Liver (tissue), 9 donors: ENCODE results near the gene PLA2G15. TPM values are rescaled to one million over a fixed set of nuclear protein-coding genes. Genes with fewer than 3 reads are reported as not detected.

Experiments used
- DNase-seq: peaks from one replicate; pipeline ENCODE4 v3.0.0-alpha.2; 2017; ENCODE audit warnings: low spot score
- H3K27ac ChIP-seq, 2 donors: one replicate each; pipeline ENCODE4 v1.7.0; 2013; ENCODE audit warnings: inconsistent platforms in 2 of 2, low read length in 2 of 2, control low read depth in 1 of 2, low read depth in 1 of 2, mild to moderate bottlenecking in 1 of 2
- H3K27me3 ChIP-seq, 4 donors: one replicate each; pipeline versions ENCODE4 v1.6.1 to v1.7.0; 2013; ENCODE audit warnings: low read length in 3 of 4, inconsistent platforms in 1 of 4, mild to moderate bottlenecking in 1 of 4, moderate library complexity in 1 of 4; ENCODE audit not compliant: control insufficient read depth in 4 of 4, insufficient read depth in 4 of 4
- H3K36me3 ChIP-seq, 4 donors: one replicate each; pipeline versions ENCODE4 v1.6.1 to v1.7.0; 2013; ENCODE audit warnings: low read length in 3 of 4, mild to moderate bottlenecking in 3 of 4, low read depth in 1 of 4, moderate library complexity in 1 of 4; ENCODE audit not compliant: control insufficient read depth in 4 of 4, insufficient read depth in 3 of 4
- H3K4me1 ChIP-seq, 4 donors: one replicate each; pipeline versions ENCODE4 v1.6.1 to v1.7.0; 2013; ENCODE audit warnings: low read length in 3 of 4, mild to moderate bottlenecking in 3 of 4, moderate library complexity in 1 of 4; ENCODE audit not compliant: control insufficient read depth in 4 of 4, insufficient read depth in 4 of 4
- H3K4me3 ChIP-seq, 3 donors: one replicate each; pipeline versions ENCODE4 v1.6.1 to v1.7.0; 2013; ENCODE audit warnings: low read length in 3 of 3, control low read depth in 1 of 3, low read depth in 1 of 3, mild to moderate bottlenecking in 1 of 3
- H3K9ac ChIP-seq, 2 donors: one replicate each; pipeline ENCODE4 v1.7.0; 2013; ENCODE audit warnings: low read length in 2 of 2, mild to moderate bottlenecking in 2 of 2, moderate library complexity in 2 of 2, control low read depth in 1 of 2, low read depth in 1 of 2
- H3K9me3 ChIP-seq, 4 donors: one replicate each; pipeline versions ENCODE4 v1.6.1 to v1.7.0; 2013; ENCODE audit warnings: low read length in 3 of 4; ENCODE audit not compliant: control insufficient read depth in 4 of 4
- ATF3 ChIP-seq: IDR thresholded peaks from 2 replicates; pipeline ENCODE4 v1.6.1; 2016; ENCODE audit warnings: antibody characterized with exemption
- EGR1 ChIP-seq, 2 donors: IDR thresholded peaks; 2 replicates each; pipeline ENCODE4 v1.6.1; 2016 to 2018; ENCODE audit warnings: antibody characterized with exemption in 2 of 2, low read depth in 2 of 2
- FOXA1 ChIP-seq: IDR thresholded peaks from 2 replicates; pipeline ENCODE4 v1.6.1; 2016; ENCODE audit warnings: antibody characterized with exemption
- FOXA2 ChIP-seq: IDR thresholded peaks from 2 replicates; pipeline ENCODE4 v1.6.1; 2016; ENCODE audit warnings: antibody characterized with exemption
- GABPA ChIP-seq, 2 donors: IDR thresholded peaks in 1 of 2; conservative IDR thresholded peaks in 1 of 2; 2 replicates each; pipeline ENCODE4 v1.6.1; 2016; ENCODE audit warnings: antibody characterized with exemption in 2 of 2, mild to moderate bottlenecking in 1 of 2, moderate library complexity in 1 of 2
- HNF4A ChIP-seq, 2 donors: conservative IDR thresholded peaks; 2 replicates each; pipeline ENCODE4 v1.6.1; 2016; ENCODE audit warnings: antibody characterized with exemption in 2 of 2, mild to moderate bottlenecking in 2 of 2
- HNF4G ChIP-seq: IDR thresholded peaks from 2 replicates; pipeline ENCODE4 v1.6.1; 2016; ENCODE audit warnings: antibody characterized with exemption
- JUND ChIP-seq, 2 donors: IDR thresholded peaks; 2 replicates each; pipeline ENCODE4 v1.6.1; 2016; ENCODE audit warnings: antibody characterized with exemption in 2 of 2
- MAX ChIP-seq: IDR thresholded peaks from 2 replicates; pipeline ENCODE4 v1.6.1; 2016; ENCODE audit warnings: antibody characterized with exemption
- NR2F2 ChIP-seq: IDR thresholded peaks from 2 replicates; pipeline ENCODE4 v1.6.1; 2016; ENCODE audit warnings: antibody characterized with exemption
- REST ChIP-seq: IDR thresholded peaks from 2 replicates; pipeline ENCODE4 v1.6.1; 2016; ENCODE audit warnings: antibody characterized with exemption, mild to moderate bottlenecking
- RXRA ChIP-seq, 2 donors: IDR thresholded peaks; 2 replicates each; pipeline ENCODE4 v1.6.1; 2017 to 2018; ENCODE audit warnings: antibody characterized with exemption in 2 of 2, mild to moderate bottlenecking in 1 of 2
- SP1 ChIP-seq: IDR thresholded peaks from 2 replicates; pipeline ENCODE4 v1.6.1; 2018; ENCODE audit warnings: antibody characterized with exemption, mild to moderate bottlenecking
- TAF1 ChIP-seq: conservative IDR thresholded peaks from 2 replicates; pipeline ENCODE4 v1.6.1; 2016; ENCODE audit warnings: antibody characterized with exemption, mild to moderate bottlenecking
- YY1 ChIP-seq: IDR thresholded peaks from 2 replicates; pipeline ENCODE4 v1.6.1; 2016; ENCODE audit warnings: antibody characterized with exemption, mild to moderate bottlenecking
- ZBTB33 ChIP-seq: IDR thresholded peaks from 2 replicates; pipeline ENCODE4 v1.6.1; 2016; ENCODE audit warnings: antibody characterized with exemption
- WGBS: extraction: QIAGEN DNeasy Blood & Tissue Kit; methylation state at CpG from one replicate; pipeline ENCODE4 v1.1.7; 2013; 5-methylcytosine and 5-hydroxymethylcytosine counted together
- polyA plus RNA-seq, 2 donors: library from polyadenylated mRNA; stranded (reverse) in 1 of 2; unstranded in 1 of 2; fragments of 200-250 nt in 1 of 2; fragments of >200 nt in 1 of 2; fragmentation: Nextera tagmentation in 1 of 2; extraction: Ambion mirVana in 1 of 2; gene quantifications; one replicate each; pipeline versions ENCODE4 v1.2.1 to v1.2.3, GENCODE V29; 2013 to 2015
- total RNA-seq, 2 donors: library from RNA; depleted of rRNA; stranded (reverse); fragments of >200 nt; gene quantifications; one replicate each; pipeline ENCODE4 v1.2.3, GENCODE V29; 2014
- donor health status: healthy.
- donor health status: healthy.
- donor health status: healthy.
- donor health status: healthy.
- donor health status: healthy.

The PLA2G15 gene
- total and polyA plus RNA-seq, 4 donors, result 4.5 to 19.8 (median 15.1) TPM

- WGBS, result 89% methylated on average over 4 of the region's 4 CpGs
- no peak for DNase-seq
- Histone ChIP-seq H3K27me3 (no peaks in the 10 kb centered on the region), H3K9ac (no peak overlapping the region), H3K4me1 (peaks cover 4 to 43% (median 35%) of the 10 kb centered on the region in 4 donors), H3K9me3 (no peaks in the 10 kb centered on the region), H3K27ac (peak overlapping the region in 1 of 2 donors; percentile 23), H3K4me3 (no peak overlapping the region), H3K36me3 (peaks cover 0 to 5% (median 3%) of the 10 kb centered on the region in 4 donors)
- TF ChIP-seq RXRA (IDR thresholded peaks at IDR 0.05), result peak in 1 of 2 donors; percentile 4
- TF ChIP-seq SP1, result no peak
- TF ChIP-seq FOXA1, result no peak
Observed at GRCh38 chr16:68247400-68247799, 2.2 kb downstream of the PLA2G15 start.

- no peaks in the 10 kb centered on the region for H3K27me3 ChIP-seq
- H3K36me3 ChIP-seq, result peaks cover 0 to 6% (median 4%) of the 10 kb centered on the region in 4 donors
- H3K4me1 ChIP-seq, result peaks cover 4 to 43% (median 35%) of the 10 kb centered on the region in 4 donors
- TF ChIP-seq HNF4A (conservative IDR thresholded peaks at IDR 0.05), result peak; percentile 74 to 84
- peak; percentile 37 for TF ChIP-seq MAX
- TF ChIP-seq HNF4G, result peak; percentile 19
- peak; percentile 12 to 57 for TF ChIP-seq RXRA (IDR thresholded peaks at IDR 0.05)
- TF ChIP-seq SP1, result peak; percentile 64
- no peak for TF ChIP-seq ATF3
- TF ChIP-seq GABPA (IDR thresholded peaks at IDR 0.05 in 1 of 2, conservative IDR thresholded peaks at IDR 0.05 in 1 of 2), result no peak
- peak; percentile 54 for TF ChIP-seq YY1
- H3K4me3 ChIP-seq, result no peak overlapping the region
- 55% methylated on average over 4 of the region's 4 CpGs for WGBS
- H3K9ac ChIP-seq, result no peak overlapping the region
- no peak for DNase-seq
- no peaks in the 10 kb centered on the region for H3K9me3 ChIP-seq
- H3K27ac ChIP-seq, result peak overlapping the region in 1 of 2 donors; percentile 17
Observed at GRCh38 chr16:68247932-68248331, 2.8 kb downstream of the PLA2G15 start.

- peaks cover 3 to 40% (median 32%) of the 10 kb centered on the region in 4 donors for H3K4me1 ChIP-seq
- DNase-seq, result no peak
- TF ChIP-seq GABPA (IDR thresholded peaks at IDR 0.05 in 1 of 2, conservative IDR thresholded peaks at IDR 0.05 in 1 of 2) (no peak), HNF4G (no peak), RXRA (IDR thresholded peaks at IDR 0.05) (no peak), YY1 (no peak), FOXA2 (no peak), JUND (IDR thresholded peaks at IDR 0.05) (no peak), REST (no peak), TAF1 (no peak), HNF4A (conservative IDR thresholded peaks at IDR 0.05) (no peak), NR2F2 (no peak), EGR1 (IDR thresholded peaks at IDR 0.05; ENCODE audit: low read depth in 2 of 2) (no peak), FOXA1 (no peak), ZBTB33 (no peak)
- no peak overlapping the region for H3K27ac ChIP-seq
- H3K36me3 ChIP-seq, result peaks cover 0 to 8% (median 6%) of the 10 kb centered on the region in 4 donors
- H3K4me3 ChIP-seq, result no peak overlapping the region
- no peaks in the 10 kb centered on the region for H3K27me3 ChIP-seq
- H3K9ac ChIP-seq, result no peak overlapping the region
- H3K9me3 ChIP-seq, result no peaks in the 10 kb centered on the region
- 88% methylated on average over 4 of the region's 4 CpGs for WGBS
Observed at GRCh38 chr16:68249371-68249770, 4.2 kb downstream of the PLA2G15 start.
